Measurements from ENCODE around the gene GINS3. TPM values are rescaled to one million over a fixed set of nuclear protein-coding genes. Genes with fewer than 3 reads are reported as not detected.

Gene GINS3
- total and polyA plus RNA-seq, 11 donors = 3.9 to 20.2 (median 7.1) TPM

- no peak overlapping the region for H3K4me3 ChIP-seq
- DNase-seq = peak; percentile 67 to 86 (median 72)
- peak; percentile 84 to 92 (median 88) for ATAC-seq
- intact Hi-C loops (cut with DNase I) = loop anchor here in 1 of 10 donors (5.0 kb wide), 1 partner anchor 35 kb away; no protein-coding TSS in a partner anchor
- H3K27ac ChIP-seq = peak overlapping the region in 11 of 12 donors; percentile 42 to 97 (median 68)
- no peak for TF ChIP-seq CTCF (IDR thresholded peaks at IDR 0.05)
- peak in 1 of 2 donors; percentile 26 for TF ChIP-seq POLR2A (IDR thresholded peaks at IDR 0.05)
- no peaks in the 10 kb centered on the region for H3K36me3 ChIP-seq
- H3K9me3 ChIP-seq = no peaks in the 10 kb centered on the region
- H3K27me3 ChIP-seq = no peaks in the 10 kb centered on the region
- 26 to 38% (median 33%) methylated on average over 2 of the region's 2 CpGs for WGBS, 4 donors
- H3K4me1 ChIP-seq = peaks cover 0 to 54% (median 10%) of the 10 kb centered on the region in 12 donors
These were observed 34.7 kb downstream of the GINS3 start for GRCh38 chr16:58426966-58427365.

- Histone ChIP-seq H3K27ac (peak overlapping the region in 1 of 12 donors; percentile 81), H3K27me3 (peaks cover 0 to 2% (median 0%) of the 10 kb centered on the region in 9 donors), H3K4me1 (peaks cover 0 to 57% (median 16%) of the 10 kb centered on the region in 12 donors), H3K36me3 (no peaks in the 10 kb centered on the region), H3K4me3 (no peak overlapping the region), H3K9me3 (no peaks in the 10 kb centered on the region)
- DNase-seq = peak in 1 of 5 donors; percentile 3
- intact Hi-C loops (cut with DNase I) = loop anchor here in 1 of 10 donors (5.0 kb wide), 1 partner anchor 33 kb away; no protein-coding TSS in a partner anchor
- TF ChIP-seq CTCF (IDR thresholded peaks at IDR 0.05) = no peak
- no peak for TF ChIP-seq POLR2A (IDR thresholded peaks at IDR 0.05)
- ATAC-seq = no peak
- WGBS, 4 donors = 72 to 81% (median 78%) methylated on average over 11 of the region's 11 CpGs
These were observed 36.6 kb downstream of the GINS3 start for GRCh38 chr16:58428621-58429542.

GRCh38 chr16:58430718-58431117, 38.4 kb downstream of the GINS3 start:
- DNase-seq (no peak), ATAC-seq (no peak)
- Histone ChIP-seq H3K4me3 (no peak overlapping the region), H3K9me3 (no peaks in the 10 kb centered on the region), H3K27ac (peak overlapping the region in 1 of 12 donors; percentile 31), H3K27me3 (peaks cover 0 to 2% (median 0%) of the 10 kb centered on the region in 9 donors), H3K36me3 (no peaks in the 10 kb centered on the region), H3K4me1 (peaks cover 0 to 56% (median 14%) of the 10 kb centered on the region in 12 donors)
- intact Hi-C loops (cut with DNase I) = no loop called here
- WGBS, 4 donors = 89 to 93% (median 91%) methylated on average over 6 of the region's 6 CpGs
- no peak for TF ChIP-seq POLR2A (IDR thresholded peaks at IDR 0.05)
- no peak for TF ChIP-seq CTCF (IDR thresholded peaks at IDR 0.05)

GRCh38 chr16:58433569-58433951, 41.3 kb downstream of the GINS3 start:
- Histone ChIP-seq H3K4me3 (no peak overlapping the region), H3K9me3 (peaks cover 0 to 2% (median 0%) of the 10 kb centered on the region in 12 donors), H3K36me3 (no peaks in the 10 kb centered on the region), H3K27me3 (peaks cover 0 to 2% (median 0%) of the 10 kb centered on the region in 9 donors), H3K27ac (peak overlapping the region in 8 of 12 donors; percentile 24 to 64 (median 56)), H3K4me1 (peaks cover 0 to 33% (median 2%) of the 10 kb centered on the region in 12 donors)
- DNase-seq = no peak
- WGBS, 4 donors = 40 to 90% (median 53%) methylated on average over 4 of the region's 4 CpGs
- no peak for TF ChIP-seq POLR2A (IDR thresholded peaks at IDR 0.05)
- no peak for TF ChIP-seq CTCF (IDR thresholded peaks at IDR 0.05)
- intact Hi-C loops (cut with DNase I) = no loop called here
- ATAC-seq = peak in 1 of 4 donors; percentile 14

Data from heart left ventricle (tissue), 16 donors.